ENCODE results near the gene KIF19. TPM values are rescaled to one million over a fixed set of nuclear protein-coding genes. Genes with fewer than 3 reads are reported as not detected.
"Not testable (repeated sequence)": the region's sequence is repeated elsewhere in the genome, so short reads cannot be mapped to it uniquely, and the experiment has no call there.

KIF19 gene
- total RNA-seq (2014; rRNA removed; shearing (Covaris generic); ENCODE audit: low replicate concordance) = not detected in 2 replicates

GRCh38 chr17:74325743-74326379 lies at the start of gene KIF19:
Gene KIF19, plus strand, starts transcription at chr17:74326226. Its CDS starts 124 bp downstream, at chr17:74326350.
- no peak for DNase-seq (ENCODE audit: low read depth)
- in situ Hi-C loops (cut with HindIII; ENCODE audit: low pct_unique_long_range_greater_than_20kb, low sequenced_read_pairs) = no loop called here

- in situ Hi-C loops (cut with HindIII; ENCODE audit: low pct_unique_long_range_greater_than_20kb, low sequenced_read_pairs) = no loop called here
- DNase-seq (ENCODE audit: low read depth) = no peak
Observed at GRCh38 chr17:74276541-74277009, 49.5 kb upstream of the KIF19 start.

- in situ Hi-C loops (cut with HindIII; ENCODE audit: low pct_unique_long_range_greater_than_20kb, low sequenced_read_pairs) = no loop called here
Observed at GRCh38 chr17:74277935-74278334, 48.1 kb upstream of the KIF19 start.

GRCh38 chr17:74279617-74280016 lies 46.4 kb upstream of the KIF19 start:
- not testable (repeated sequence) for DNase-seq (ENCODE audit: low read depth)

More at GRCh38 chr17:74277935-74278334, 48.1 kb upstream of the KIF19 start:
- no peak for DNase-seq (ENCODE audit: low read depth)

GRCh38 chr17:74280093-74280513 lies 45.9 kb upstream of the KIF19 start:
- in situ Hi-C loops (cut with HindIII; ENCODE audit: low pct_unique_long_range_greater_than_20kb, low sequenced_read_pairs) = no loop called here
- DNase-seq (ENCODE audit: low read depth) = no peak

More at GRCh38 chr17:74279617-74280016, 46.4 kb upstream of the KIF19 start:
- in situ Hi-C loops (cut with HindIII; ENCODE audit: low pct_unique_long_range_greater_than_20kb, low sequenced_read_pairs) = not testable (repeated sequence)

- DNase-seq (ENCODE audit: low read depth) = no peak
- in situ Hi-C loops (cut with HindIII; ENCODE audit: low pct_unique_long_range_greater_than_20kb, low sequenced_read_pairs) = no loop called here
Observed at GRCh38 chr17:74281799-74282198, 44.2 kb upstream of the KIF19 start.

- DNase-seq (ENCODE audit: low read depth); in situ Hi-C loops (cut with HindIII; ENCODE audit: low pct_unique_long_range_greater_than_20kb, low sequenced_read_pairs): not testable (repeated sequence)
Observed at GRCh38 chr17:74282274-74282586, 43.8 kb upstream of the KIF19 start.

- in situ Hi-C loops (cut with HindIII; ENCODE audit: low pct_unique_long_range_greater_than_20kb, low sequenced_read_pairs) = no loop called here
- DNase-seq (ENCODE audit: low read depth) = peak; percentile 66
Observed at GRCh38 chr17:74282587-74283370, 43.2 kb upstream of the KIF19 start.

GRCh38 chr17:74283371-74283673 lies 42.7 kb upstream of the KIF19 start:
- no peak for DNase-seq (ENCODE audit: low read depth)
- in situ Hi-C loops (cut with HindIII; ENCODE audit: low pct_unique_long_range_greater_than_20kb, low sequenced_read_pairs) = no loop called here

- DNase-seq (ENCODE audit: low read depth) = no peak
- in situ Hi-C loops (cut with HindIII; ENCODE audit: low pct_unique_long_range_greater_than_20kb, low sequenced_read_pairs) = no loop called here
Observed at GRCh38 chr17:74287031-74287602, 38.9 kb upstream of the KIF19 start.

GRCh38 chr17:74288785-74289184 lies 37.2 kb upstream of the KIF19 start:
- DNase-seq (ENCODE audit: low read depth) = peak; percentile 33
- in situ Hi-C loops (cut with HindIII; ENCODE audit: low pct_unique_long_range_greater_than_20kb, low sequenced_read_pairs) = no loop called here

GRCh38 chr17:74289688-74290087 lies 36.3 kb upstream of the KIF19 start:
- no peak for DNase-seq (ENCODE audit: low read depth)
- in situ Hi-C loops (cut with HindIII; ENCODE audit: low pct_unique_long_range_greater_than_20kb, low sequenced_read_pairs) = loop anchor here (10.0 kb wide), 1 partner anchor 55 kb away; no protein-coding TSS in a partner anchor

- DNase-seq (ENCODE audit: low read depth) = peak; percentile 45
- in situ Hi-C loops (cut with HindIII; ENCODE audit: low pct_unique_long_range_greater_than_20kb, low sequenced_read_pairs) = loop anchor here (10.0 kb wide), 1 partner anchor 56 kb away; no protein-coding TSS in a partner anchor
Observed at GRCh38 chr17:74290340-74290739, 35.7 kb upstream of the KIF19 start.

GRCh38 chr17:74292495-74292894 lies 33.5 kb upstream of the KIF19 start:
- in situ Hi-C loops (cut with HindIII; ENCODE audit: low pct_unique_long_range_greater_than_20kb, low sequenced_read_pairs) = loop anchor here (10.0 kb wide), 1 partner anchor 58 kb away; no protein-coding TSS in a partner anchor
- no peak for DNase-seq (ENCODE audit: low read depth)

- DNase-seq (ENCODE audit: low read depth) = peak; percentile 85
- in situ Hi-C loops (cut with HindIII; ENCODE audit: low pct_unique_long_range_greater_than_20kb, low sequenced_read_pairs) = loop anchor here (10.0 kb wide), 1 partner anchor 61 kb away; no protein-coding TSS in a partner anchor
Observed at GRCh38 chr17:74295625-74296547, 30.1 kb upstream of the KIF19 start.

GRCh38 chr17:74296548-74296936 lies 29.5 kb upstream of the KIF19 start:
- DNase-seq (ENCODE audit: low read depth) = peak; percentile 73
- in situ Hi-C loops (cut with HindIII; ENCODE audit: low pct_unique_long_range_greater_than_20kb, low sequenced_read_pairs) = loop anchor here (10.0 kb wide), 1 partner anchor 62 kb away; no protein-coding TSS in a partner anchor

- in situ Hi-C loops (cut with HindIII; ENCODE audit: low pct_unique_long_range_greater_than_20kb, low sequenced_read_pairs) = loop anchor here (10.0 kb wide), 1 partner anchor 63 kb away; no protein-coding TSS in a partner anchor
- DNase-seq (ENCODE audit: low read depth) = peak; percentile 44
Observed at GRCh38 chr17:74297941-74298340, 28.1 kb upstream of the KIF19 start.

- in situ Hi-C loops (cut with HindIII; ENCODE audit: low pct_unique_long_range_greater_than_20kb, low sequenced_read_pairs) = loop anchor here (10.0 kb wide), 1 partner anchor 64 kb away; no protein-coding TSS in a partner anchor
- peak; percentile 77 for DNase-seq (ENCODE audit: low read depth)
Observed at GRCh38 chr17:74298778-74299177, 27.2 kb upstream of the KIF19 start.
